HEK293 (cell line): ENCODE results near the gene PTCRA.

ENCODE experiments used
- CTCF ChIA-PET: fragments of 350-600 bp; formaldehyde crosslinking; extraction: SDS; loops from one replicate; lab custom pipeline; 2021; ENCODE audit warnings: antibody characterized with exemption; lab: Yijun Ruan, JAX
- POLR2A ChIA-PET: fragments of 300-600 bp; formaldehyde crosslinking; extraction: SDS; loops from one replicate; lab custom pipeline; 2020; ENCODE audit warnings: antibody characterized with exemption, inconsistent platforms; lab: Yijun Ruan, JAX
- H3K27ac ChIP-seq: fragments of 200-500 bp; sonication (Bioruptor generic); 2 replicates; pipeline ENCODE4 v1.5.1; 2014; ENCODE audit warnings: low read depth, low read length, control low read depth, inconsistent platforms; ENCODE audit errors: extremely low read depth
- H3K36me3 ChIP-seq, 2 experiments: fragments of 200-500 bp in 1 of 2; sonication (Bioruptor generic) in 1 of 2; 1 replicate in 1 of 2; 2 replicates in 1 of 2; pipeline ENCODE4 v1.5.1; 2014 to 2017; ENCODE audit warnings: inconsistent platforms in 2 of 2, low read length in 2 of 2; ENCODE audit not compliant: control insufficient read depth in 2 of 2, insufficient read depth in 1 of 2
- H3K4me1 ChIP-seq: fragments of 200-500 bp; sonication (Bioruptor generic); 2 replicates; pipeline ENCODE4 v1.5.1; 2014; ENCODE audit warnings: mild to moderate bottlenecking, low read length, inconsistent platforms; ENCODE audit not compliant: control insufficient read depth, insufficient read depth
- H3K4me3 ChIP-seq: 2 replicates; pipeline ENCODE4 v1.5.1; 2011; ENCODE audit warnings: low read depth, mild to moderate bottlenecking, control low read depth, low read length, moderate library complexity
- H3K9me3 ChIP-seq: fragments of 200-500 bp; sonication (Bioruptor generic); 2 replicates; pipeline ENCODE4 v1.5.1; 2014; ENCODE audit warnings: low read depth, low read length, inconsistent platforms; ENCODE audit not compliant: control insufficient read depth, insufficient read depth
- ATF2 ChIP-seq: fragments of 450-650 bp; formaldehyde crosslinking; IDR thresholded peaks from 2 replicates; pipeline ENCODE4 v1.5.1; 2016; ENCODE audit warnings: missing biosample characterization, missing genetic modification characterization, low read depth
- CTCF ChIP-seq: fragments of 450-650 bp; formaldehyde crosslinking; IDR thresholded peaks from 2 replicates; pipeline ENCODE4 v1.5.1; 2016; ENCODE audit warnings: missing biosample characterization, missing genetic modification characterization
- EGR2 ChIP-seq: fragments of 450-650 bp; formaldehyde crosslinking; IDR thresholded peaks from 2 replicates; pipeline ENCODE4 v1.5.1; 2016; ENCODE audit warnings: low read depth, missing biosample characterization, missing genetic modification characterization
- GFI1B ChIP-seq: fragments of 450-650 bp; formaldehyde crosslinking; IDR thresholded peaks from 2 replicates; pipeline ENCODE4 v1.5.1; 2016; ENCODE audit warnings: missing biosample characterization, missing genetic modification characterization
- GLIS2 ChIP-seq: fragments of 450-650 bp; formaldehyde crosslinking; IDR thresholded peaks from 2 replicates; pipeline ENCODE4 v1.5.1; 2016; ENCODE audit warnings: missing biosample characterization, missing genetic modification characterization
- SCRT1 ChIP-seq: fragments of 450-650 bp; formaldehyde crosslinking; IDR thresholded peaks from 2 replicates; pipeline ENCODE4 v1.5.1; 2016; ENCODE audit warnings: missing biosample characterization, missing genetic modification characterization, borderline replicate concordance
- SETDB1 ChIP-seq: IDR thresholded peaks from one replicate; pipeline ENCODE4 v1.6.1; 2017; ENCODE audit warnings: mild to moderate bottlenecking, low read length, moderate library complexity, mixed read lengths; ENCODE audit not compliant: insufficient read length
- SP3 ChIP-seq: fragments of 450-650 bp; formaldehyde crosslinking; IDR thresholded peaks from 2 replicates; pipeline ENCODE4 v1.5.1; 2016; ENCODE audit warnings: missing biosample characterization, missing genetic modification characterization
- ZBTB10 ChIP-seq: fragments of 450-650 bp; formaldehyde crosslinking; IDR thresholded peaks from 2 replicates; pipeline ENCODE4 v1.5.1; 2016; ENCODE audit warnings: missing biosample characterization, missing genetic modification characterization
- ZBTB48 ChIP-seq: fragments of 450-650 bp; formaldehyde crosslinking; IDR thresholded peaks from 2 replicates; pipeline ENCODE4 v1.5.1; 2016; ENCODE audit warnings: missing biosample characterization, missing genetic modification characterization
- ZEB2 ChIP-seq: fragments of 450-650 bp; formaldehyde crosslinking; IDR thresholded peaks from 2 replicates; pipeline ENCODE4 v1.5.1; 2016; ENCODE audit warnings: missing biosample characterization, missing genetic modification characterization
- ZFP37 ChIP-seq: fragments of 450-650 bp; formaldehyde crosslinking; IDR thresholded peaks from 2 replicates; pipeline ENCODE4 v1.5.1; 2016; ENCODE audit warnings: missing biosample characterization, missing genetic modification characterization
- ZNF155 ChIP-seq: fragments of 450-650 bp; formaldehyde crosslinking; IDR thresholded peaks from 2 replicates; pipeline ENCODE4 v1.5.1; 2016; ENCODE audit warnings: missing biosample characterization, missing genetic modification characterization
- ZNF169 ChIP-seq: fragments of 450-650 bp; formaldehyde crosslinking; IDR thresholded peaks from 2 replicates; pipeline ENCODE4 v1.5.1; 2016; ENCODE audit warnings: missing biosample characterization, missing genetic modification characterization
- ZNF221 ChIP-seq: fragments of 450-650 bp; formaldehyde crosslinking; IDR thresholded peaks from 2 replicates; pipeline ENCODE4 v1.5.1; 2017; ENCODE audit warnings: missing biosample characterization, missing genetic modification characterization, borderline replicate concordance
- ZNF280D ChIP-seq: fragments of 450-650 bp; formaldehyde crosslinking; IDR thresholded peaks from 2 replicates; pipeline ENCODE4 v1.5.1; 2016; ENCODE audit warnings: missing biosample characterization, missing genetic modification characterization
- ZNF311 ChIP-seq: fragments of 450-650 bp; formaldehyde crosslinking; IDR thresholded peaks from 2 replicates; pipeline ENCODE4 v1.5.1; 2017; ENCODE audit warnings: missing biosample characterization, missing genetic modification characterization, borderline replicate concordance
- ZNF366 ChIP-seq: fragments of 450-650 bp; formaldehyde crosslinking; conservative IDR thresholded peaks from 2 replicates; pipeline ENCODE4 v1.5.1; 2016; ENCODE audit warnings: missing biosample characterization, missing genetic modification characterization
- ZNF423 ChIP-seq: fragments of 450-650 bp; formaldehyde crosslinking; IDR thresholded peaks from 2 replicates; pipeline ENCODE4 v1.5.1; 2016; ENCODE audit warnings: missing biosample characterization, missing genetic modification characterization
- ZNF521 ChIP-seq: fragments of 450-650 bp; formaldehyde crosslinking; IDR thresholded peaks from 2 replicates; pipeline ENCODE4 v1.5.1; 2017; ENCODE audit warnings: missing biosample characterization, mild to moderate bottlenecking, missing genetic modification characterization
- ZNF548 ChIP-seq: fragments of 450-650 bp; formaldehyde crosslinking; IDR thresholded peaks from 2 replicates; pipeline ENCODE4 v1.5.1; 2016; ENCODE audit warnings: missing biosample characterization, missing genetic modification characterization
- ZNF580 ChIP-seq: fragments of 450-650 bp; formaldehyde crosslinking; IDR thresholded peaks from 2 replicates; pipeline ENCODE4 v1.5.1; 2016; ENCODE audit warnings: missing biosample characterization, missing genetic modification characterization
- ZNF585B ChIP-seq: fragments of 450-650 bp; formaldehyde crosslinking; IDR thresholded peaks from 2 replicates; pipeline ENCODE4 v1.5.1; 2016; ENCODE audit warnings: missing biosample characterization, missing genetic modification characterization
- ZNF777 ChIP-seq: fragments of 450-650 bp; formaldehyde crosslinking; IDR thresholded peaks from 2 replicates; pipeline ENCODE4 v1.5.1; 2017; ENCODE audit warnings: missing biosample characterization, missing genetic modification characterization, borderline replicate concordance
- ZSCAN5A ChIP-seq: fragments of 450-650 bp; formaldehyde crosslinking; IDR thresholded peaks from 2 replicates; pipeline ENCODE4 v1.5.1; 2016; ENCODE audit warnings: missing biosample characterization, missing genetic modification characterization

Gene PTCRA

GRCh38 chr6:42870145-42870936, 45.5 kb upstream of the PTCRA start:
- H3K4me3 ChIP-seq: no peak overlapping the region
- no peaks in the 10 kb centered on the region for H3K36me3 ChIP-seq
- H3K4me1 ChIP-seq: no peaks in the 10 kb centered on the region
- CTCF ChIA-PET: interaction anchor here (1.2 to 1.5 kb wide), 3 partner anchors 31 to 209 kb away, joined by 4 read pairs; no protein-coding TSS in a partner anchor
- TF ChIP-seq ZNF585B (tag by site-specific recombination): no peak
- TF ChIP-seq ZFP37 (tag by site-specific recombination): no peak
- no peak for TF ChIP-seq SETDB1
- no peak for TF ChIP-seq SP3
- TF ChIP-seq ZNF221 (tag by site-specific recombination): no peak
- TF ChIP-seq ZNF169 (tag by site-specific recombination): no peak
- no peak for TF ChIP-seq ZNF280D (tag by site-specific recombination)
- TF ChIP-seq ZNF366 (tag by site-specific recombination): no peak
- no peak for TF ChIP-seq GFI1B (tag by site-specific recombination)
- TF ChIP-seq CTCF (tag by site-specific recombination): no peak
- TF ChIP-seq ZBTB48 (tag by site-specific recombination): no peak
- no peak overlapping the region for H3K27ac ChIP-seq
- POLR2A ChIA-PET: interaction anchor here (2.1 kb wide), 1 partner anchor 9 kb away, joined by 6 read pairs; the partner anchor contains the start of gene RPL7L1
- no peaks in the 10 kb centered on the region for H3K9me3 ChIP-seq

GRCh38 chr6:42871711-42872110, 44.1 kb upstream of the PTCRA start:
- no peak overlapping the region for H3K4me3 ChIP-seq
- H3K27ac ChIP-seq: no peak overlapping the region
- no peaks in the 10 kb centered on the region for H3K9me3 ChIP-seq
- no peaks in the 10 kb centered on the region for H3K4me1 ChIP-seq
- CTCF ChIA-PET: no interaction called here
- H3K36me3 ChIP-seq: no peaks in the 10 kb centered on the region
- POLR2A ChIA-PET: no interaction called here
- no peak for TF ChIP-seq ZNF777 (tag by site-specific recombination)
- no peak for TF ChIP-seq ZNF580 (tag by site-specific recombination)
- no peak for TF ChIP-seq ZBTB10 (tag by site-specific recombination)
- TF ChIP-seq GLIS2 (tag by site-specific recombination): no peak
- TF ChIP-seq ZNF155 (tag by site-specific recombination): no peak
- TF ChIP-seq ATF2: no peak
- no peak for TF ChIP-seq ZSCAN5A
- TF ChIP-seq ZNF548: no peak
- TF ChIP-seq ZNF521 (tag by site-specific recombination): no peak
- no peak for TF ChIP-seq SCRT1 (tag by site-specific recombination)
- no peak for TF ChIP-seq EGR2 (tag by site-specific recombination)
- no peak for TF ChIP-seq ZNF311
- TF ChIP-seq ZNF423 (tag by site-specific recombination): no peak
- no peak for TF ChIP-seq ZEB2 (tag by site-specific recombination)
